Lung (tissue), 12 donors: Measurements from ENCODE around the gene CSF1. TPM values are rescaled to one million over a fixed set of nuclear protein-coding genes. Genes with fewer than 3 reads are reported as not detected.
A peak's percentile ranks its signal among the peaks of the same experiment; 100 is the strongest.

Source experiments
- ATAC-seq: fragments of 200-7000 bp; cut with Tn5 transposase; one replicate; pipeline ENCODE4 v1.9.1; 2020; ENCODE audit warnings: moderate number of reproducible peaks; ENCODE audit not compliant: insufficient read depth, low FRiP score
- DNase-seq, 3 donors: peaks; one replicate each; pipeline ENCODE4 v3.0.0-alpha.2; 2013 to 2017
- H3K27ac ChIP-seq, 2 donors: one replicate each; pipeline ENCODE4 v1.5.1; 2013; ENCODE audit warnings: mild to moderate bottlenecking in 2 of 2, moderate library complexity in 2 of 2, control low read depth in 1 of 2, inconsistent platforms in 1 of 2, low read depth in 1 of 2, low read length in 1 of 2
- H3K27me3 ChIP-seq, 3 donors: one replicate each; pipeline ENCODE4 v1.5.1; 2013; ENCODE audit warnings: low read length in 2 of 3; ENCODE audit not compliant: control insufficient read depth in 3 of 3, insufficient read depth in 3 of 3
- H3K36me3 ChIP-seq, 4 donors: one replicate each; pipeline ENCODE4 v1.5.1; 2013; ENCODE audit warnings: low read length in 4 of 4, mild to moderate bottlenecking in 1 of 4, moderate library complexity in 1 of 4; ENCODE audit not compliant: control insufficient read depth in 4 of 4, insufficient read depth in 4 of 4
- H3K4me1 ChIP-seq, 5 donors: one replicate each; pipeline ENCODE4 v1.5.1; 2013; ENCODE audit warnings: low read length in 5 of 5, mild to moderate bottlenecking in 2 of 5, moderate library complexity in 1 of 5; ENCODE audit not compliant: control insufficient read depth in 5 of 5, insufficient read depth in 5 of 5
- H3K4me3 ChIP-seq: one replicate; pipeline ENCODE4 v1.5.1; 2013; ENCODE audit warnings: mild to moderate bottlenecking, control low read depth, moderate library complexity
- H3K9ac ChIP-seq, 2 donors: one replicate each; pipeline ENCODE4 v1.5.1; 2013; ENCODE audit warnings: low read length in 2 of 2, control low read depth in 1 of 2; ENCODE audit not compliant: insufficient read depth in 1 of 2
- H3K9me3 ChIP-seq, 4 donors: one replicate each; pipeline ENCODE4 v1.5.1; 2013; ENCODE audit warnings: low read length in 3 of 4, mild to moderate bottlenecking in 1 of 4, moderate library complexity in 1 of 4; ENCODE audit not compliant: control insufficient read depth in 4 of 4, insufficient read depth in 3 of 4
- WGBS, 2 donors: extraction: QIAGEN DNeasy Blood & Tissue Kit; methylation state at CpG; one replicate each; pipeline ENCODE4 v1.1.7; 2013; 5-methylcytosine and 5-hydroxymethylcytosine counted together
- polyA plus RNA-seq, 2 donors: library from polyadenylated mRNA; stranded (reverse); fragments of 200-250 nt; gene quantifications; one replicate each; pipeline ENCODE4 v1.2.1, GENCODE V29; 2013
- total RNA-seq, 2 donors: library from RNA; depleted of rRNA in 1 of 2; stranded (reverse); fragments of >200 nt in 1 of 2; gene quantifications; one replicate each; pipeline ENCODE4 v1.2.1, GENCODE V29; 2014 to 2021
- TF ChIP-seq, protein P1 (sequence below): IDR thresholded peaks from 2 replicates; pipeline ENCODE4 v1.5.1; 2012; ENCODE audit warnings: mild to moderate bottlenecking; ENCODE audit errors: control extremely low read depth, extremely low read depth
- donor health status: control.
- donor health status: control.
- donor health status: Bipolar disorder and iron deficiency.
- donor health status: healthy.
- donor health status: DM: yes; HTN: yes; CAD: no.

The CSF1 gene
- total and polyA plus RNA-seq, 4 donors: 13.5 to 65.3 (median 28.5) TPM

DNA sequence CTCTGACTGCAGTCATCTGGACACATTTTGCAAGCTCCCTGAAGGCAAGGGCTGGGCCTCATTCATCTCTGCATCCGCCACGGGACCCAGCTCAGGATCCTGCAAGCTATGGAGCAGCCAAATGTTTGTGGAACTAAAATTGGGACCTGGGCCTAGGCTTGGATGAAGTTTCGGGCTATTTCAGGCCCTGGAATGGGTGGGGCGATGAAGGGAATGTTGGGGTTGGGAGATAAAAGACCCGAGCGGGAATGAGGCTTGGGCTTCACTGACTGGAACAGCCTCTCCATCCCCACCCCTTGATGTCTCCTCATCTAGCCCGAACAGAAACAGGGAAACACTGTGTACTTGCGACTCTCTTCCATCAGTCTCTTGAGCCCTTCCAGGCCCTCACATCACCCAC lies 66.6 kb downstream of the CSF1 start:
- Histone ChIP-seq H3K9me3 (no peaks in the 10 kb centered on the region), H3K4me3 (no peak overlapping the region), H3K27me3 (no peaks in the 10 kb centered on the region), H3K4me1 (peaks cover 0 to 24% (median 0%) of the 10 kb centered on the region in 5 donors), H3K27ac (no peak overlapping the region), H3K9ac (no peak overlapping the region), H3K36me3 (no peaks in the 10 kb centered on the region)
- DNase-seq (no peak), ATAC-seq (no peak)
- TF ChIP-seq, protein P1, sequence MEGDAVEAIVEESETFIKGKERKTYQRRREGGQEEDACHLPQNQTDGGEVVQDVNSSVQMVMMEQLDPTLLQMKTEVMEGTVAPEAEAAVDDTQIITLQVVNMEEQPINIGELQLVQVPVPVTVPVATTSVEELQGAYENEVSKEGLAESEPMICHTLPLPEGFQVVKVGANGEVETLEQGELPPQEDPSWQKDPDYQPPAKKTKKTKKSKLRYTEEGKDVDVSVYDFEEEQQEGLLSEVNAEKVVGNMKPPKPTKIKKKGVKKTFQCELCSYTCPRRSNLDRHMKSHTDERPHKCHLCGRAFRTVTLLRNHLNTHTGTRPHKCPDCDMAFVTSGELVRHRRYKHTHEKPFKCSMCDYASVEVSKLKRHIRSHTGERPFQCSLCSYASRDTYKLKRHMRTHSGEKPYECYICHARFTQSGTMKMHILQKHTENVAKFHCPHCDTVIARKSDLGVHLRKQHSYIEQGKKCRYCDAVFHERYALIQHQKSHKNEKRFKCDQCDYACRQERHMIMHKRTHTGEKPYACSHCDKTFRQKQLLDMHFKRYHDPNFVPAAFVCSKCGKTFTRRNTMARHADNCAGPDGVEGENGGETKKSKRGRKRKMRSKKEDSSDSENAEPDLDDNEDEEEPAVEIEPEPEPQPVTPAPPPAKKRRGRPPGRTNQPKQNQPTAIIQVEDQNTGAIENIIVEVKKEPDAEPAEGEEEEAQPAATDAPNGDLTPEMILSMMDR: no peak
- 90 to 92% methylated on average over 8 of the region's 8 CpGs for WGBS, 2 donors

DNA sequence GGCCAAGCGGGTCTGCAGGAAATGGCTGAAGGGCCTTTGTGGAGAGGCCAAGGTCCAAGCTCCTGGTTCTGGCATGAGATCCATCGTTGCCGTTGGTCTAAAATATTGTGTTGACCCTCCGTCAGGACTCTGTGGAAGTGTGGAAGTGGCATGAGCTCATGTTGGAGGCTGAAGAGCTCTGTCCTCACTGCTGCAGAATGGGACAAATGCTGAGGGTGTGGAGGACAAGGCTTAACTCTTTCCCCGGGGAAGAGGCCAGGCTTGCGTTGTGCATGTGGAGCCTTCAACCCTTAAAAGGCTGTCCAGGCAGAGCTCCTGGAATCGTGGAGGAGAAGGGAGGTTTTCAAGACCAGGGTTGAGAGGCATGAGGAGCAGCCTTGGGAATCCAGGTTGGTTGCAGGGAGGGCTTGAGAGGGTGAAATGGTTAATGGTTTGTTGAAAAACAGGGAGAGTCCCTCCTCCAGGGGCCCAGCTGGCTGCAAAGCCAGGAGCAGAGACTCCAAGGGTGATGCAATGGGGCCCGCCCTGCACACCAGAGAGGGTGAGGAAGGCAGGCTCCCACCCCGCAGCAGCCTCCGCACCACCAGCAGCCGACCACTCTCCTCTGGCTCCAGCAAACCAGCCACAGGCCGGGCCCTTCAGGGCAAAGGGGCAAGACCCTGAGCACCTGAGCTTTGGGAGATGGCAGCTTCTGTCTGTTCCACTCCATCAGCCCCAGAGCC lies 67.2 kb downstream of the CSF1 start:
- Histone ChIP-seq H3K4me1 (peaks cover 0 to 24% (median 0%) of the 10 kb centered on the region in 5 donors), H3K27ac (no peak overlapping the region), H3K9ac (no peak overlapping the region), H3K9me3 (no peaks in the 10 kb centered on the region), H3K27me3 (no peaks in the 10 kb centered on the region), H3K36me3 (no peaks in the 10 kb centered on the region), H3K4me3 (no peak overlapping the region)
- ATAC-seq: no peak
- DNase-seq: no peak
- TF ChIP-seq, protein P1: no peak
- WGBS, 2 donors: 77 to 86% methylated on average over 12 of the region's 12 CpGs

DNA sequence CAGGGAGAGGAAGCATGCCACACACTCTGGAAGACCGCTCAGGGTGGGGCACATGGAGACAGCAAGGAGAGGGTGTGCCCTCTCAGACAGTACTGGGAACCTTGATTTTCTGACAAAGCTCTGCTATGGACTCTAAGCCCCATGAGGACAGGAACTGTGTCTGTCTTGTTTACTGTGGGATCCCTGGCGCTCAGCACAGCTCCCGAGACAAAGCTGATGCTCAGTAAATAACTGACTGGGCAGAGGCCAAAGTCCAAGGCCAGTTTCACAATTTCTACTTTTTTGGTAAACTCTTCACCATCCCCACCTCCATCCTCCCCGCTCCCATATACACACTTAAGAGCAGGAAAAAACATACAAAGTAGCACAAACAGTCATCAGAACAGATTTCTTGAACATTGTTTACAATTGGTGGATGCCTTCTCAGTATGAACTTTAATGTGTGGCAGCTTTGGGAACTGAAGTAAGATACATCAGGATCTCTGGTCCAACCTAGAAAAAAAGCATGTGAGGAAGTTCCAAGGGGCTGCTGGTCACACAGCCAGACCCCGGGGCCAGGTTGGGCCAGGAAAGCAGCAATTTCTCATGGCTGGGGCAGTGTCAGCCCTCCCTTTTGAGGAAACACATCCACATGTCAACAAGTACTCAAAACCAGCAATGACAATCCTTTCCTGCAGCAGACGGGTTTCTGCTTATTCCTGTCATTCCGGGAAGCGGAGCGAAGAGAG lies 68.3 kb downstream of the CSF1 start:
- Histone ChIP-seq H3K9ac (no peak overlapping the region), H3K36me3 (no peaks in the 10 kb centered on the region), H3K9me3 (no peaks in the 10 kb centered on the region), H3K4me1 (peaks cover 0 to 24% (median 0%) of the 10 kb centered on the region in 5 donors), H3K27me3 (no peaks in the 10 kb centered on the region), H3K27ac (peak overlapping the region in 1 of 2 donors; percentile 28), H3K4me3 (no peak overlapping the region)
- DNase-seq: no peak
- TF ChIP-seq, protein P1: no peak
- 54 to 72% methylated on average over 9 of the region's 9 CpGs for WGBS, 2 donors
- ATAC-seq: no peak
